Measurements from ENCODE around the gene MRI1.

- TF ChIP-seq CTCF (IDR thresholded peaks at IDR 0.05) = no peak
- no peak for TF ChIP-seq EZH2 (IDR thresholded peaks at IDR 0.05; ENCODE audit: borderline replicate concordance, insufficient read depth, low read depth, low read length, poor library complexity, severe bottlenecking)
Observed at GRCh38 chr19:13799669-13800068, 35.3 kb downstream of the MRI1 start.

Data from B cell (primary cell).